HPDE6-E6E7 (cell line): ENCODE results near the gene MPP4.

ENCODE experiments used
- DNase-seq: peaks from one replicate; pipeline ENCODE4 v3.0.0; 2011; ENCODE audit warnings: missing footprints; ENCODE audit errors: extremely low spot score

The MPP4 gene

DNA sequence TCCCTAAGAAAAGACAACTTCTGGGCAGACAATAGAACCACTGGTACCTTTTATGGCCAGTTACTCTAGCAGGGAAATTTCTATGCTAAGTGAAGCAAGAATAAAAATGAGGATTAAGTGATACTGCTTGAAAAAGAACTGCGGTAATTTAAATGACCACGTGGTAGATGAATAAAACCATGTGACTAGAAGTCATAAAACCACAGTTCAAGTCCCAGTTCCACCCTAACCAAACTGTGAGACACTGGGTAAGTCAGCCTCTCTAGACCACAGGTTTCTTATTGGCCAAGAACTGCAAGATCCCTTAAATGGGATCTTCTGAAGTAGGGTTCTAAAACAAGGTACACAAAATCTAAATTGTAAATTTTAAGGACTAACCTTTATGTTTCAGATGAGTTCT is 67.9 kb downstream of the MPP4 start:
- no peak for DNase-seq

GRCh38 chr2:201628545-201628944 is 69.9 kb downstream of the MPP4 start:
- DNase-seq: no peak

DNA sequence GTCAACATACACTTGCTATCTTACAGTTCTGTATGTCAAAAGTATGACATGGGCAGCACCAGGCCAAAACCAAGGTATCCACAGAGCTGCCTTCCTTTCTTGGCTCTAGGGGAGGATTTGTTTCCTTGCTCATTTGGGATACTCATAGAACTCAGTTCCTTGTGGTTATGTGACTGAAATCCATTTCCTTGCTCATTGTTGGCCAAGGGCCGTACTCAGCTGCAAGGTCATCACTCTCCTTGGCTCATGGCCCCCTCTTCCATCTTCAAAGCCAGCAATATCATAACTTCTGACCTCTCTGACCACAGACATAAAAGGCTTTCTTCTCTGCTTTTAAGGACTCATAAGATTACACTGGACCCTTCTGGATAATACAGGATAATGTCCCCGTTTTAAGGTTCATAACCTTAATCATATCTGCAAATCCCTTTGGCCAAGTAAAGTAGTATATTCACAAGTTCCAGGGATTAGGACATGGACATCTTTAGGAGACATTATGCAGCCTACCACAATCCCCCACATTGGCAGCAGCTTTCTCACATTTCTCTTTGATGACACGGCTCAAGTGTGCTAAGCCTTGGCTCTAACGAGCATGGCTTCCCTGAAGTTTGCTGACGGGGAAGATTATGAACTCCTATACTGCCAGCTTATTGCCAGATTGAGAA is 76.0 kb downstream of the MPP4 start:
- no peak for DNase-seq

DNA sequence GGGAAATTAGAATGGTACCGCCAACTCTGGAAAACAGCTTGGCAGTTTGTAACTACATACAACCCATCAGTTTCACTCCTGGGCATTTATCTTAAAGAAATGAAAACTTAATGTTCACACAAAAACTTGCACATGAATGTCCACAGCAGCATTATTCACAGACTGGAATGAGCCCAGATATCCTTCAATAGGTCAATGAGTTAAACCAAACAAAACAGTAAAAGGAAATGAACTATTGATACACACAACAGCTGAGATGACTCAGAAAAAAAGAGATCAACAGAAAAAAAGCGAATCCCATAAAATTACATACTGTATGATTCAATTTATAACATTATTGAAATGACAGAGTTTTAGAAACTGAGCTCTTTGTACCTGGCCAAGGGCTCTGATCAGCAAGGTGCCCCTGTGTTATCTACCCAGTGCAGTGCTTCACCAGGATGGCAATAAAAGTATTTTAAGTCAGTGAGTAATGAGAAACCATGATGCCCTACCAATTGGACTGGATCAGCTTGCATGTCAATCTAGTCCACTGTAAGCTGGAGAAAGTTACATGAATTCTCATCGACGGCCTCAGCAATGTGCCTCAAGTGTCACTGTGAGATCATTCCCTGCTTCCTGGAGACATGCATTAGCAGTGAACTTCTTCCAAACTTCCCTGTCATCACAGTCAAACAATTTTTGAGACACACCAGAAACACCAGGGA is 77.0 kb downstream of the MPP4 start:
- DNase-seq: no peak

- peak; percentile 43 for DNase-seq
These were observed 79.4 kb downstream of the MPP4 start for GRCh38 chr2:201618744-201619662.

DNA sequence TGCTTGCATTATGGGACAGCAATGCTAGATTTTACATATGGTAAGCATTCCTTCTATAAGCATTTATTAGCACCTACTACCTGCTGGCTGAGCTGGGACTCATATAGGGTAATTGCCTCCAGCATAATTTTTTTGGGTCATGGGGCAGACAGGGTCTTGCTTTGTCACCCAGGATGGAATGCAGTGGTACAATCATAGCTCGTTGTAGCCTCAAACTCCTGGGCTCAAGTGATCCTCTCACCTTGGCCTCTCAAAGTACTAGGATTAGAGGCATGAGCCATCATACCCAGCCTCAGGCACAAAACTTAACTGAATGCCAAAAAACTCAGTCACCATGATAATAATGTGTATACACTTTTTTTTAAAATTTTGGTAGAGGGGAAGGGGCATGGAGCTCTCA is 90.4 kb downstream of the MPP4 start:
- no peak for DNase-seq

DNA sequence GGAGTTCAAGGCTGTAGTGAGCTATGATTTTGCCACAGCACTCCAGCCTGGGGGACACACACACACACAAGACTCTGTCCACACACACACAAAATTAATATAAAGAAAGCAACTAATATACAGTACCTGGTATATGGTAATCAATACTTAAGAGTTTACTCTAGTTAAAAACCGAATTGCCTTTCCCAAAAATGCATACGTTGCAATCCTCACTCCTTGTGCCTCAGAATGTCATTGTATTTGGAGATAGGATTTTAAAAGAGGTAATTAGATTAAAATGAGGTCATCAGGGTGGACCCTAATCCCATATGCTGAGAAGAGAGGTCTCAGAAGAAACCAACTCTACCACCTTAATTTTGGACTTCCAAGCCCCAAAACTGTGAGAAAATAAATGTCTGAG is 90.9 kb downstream of the MPP4 start:
- DNase-seq: no peak

DNA sequence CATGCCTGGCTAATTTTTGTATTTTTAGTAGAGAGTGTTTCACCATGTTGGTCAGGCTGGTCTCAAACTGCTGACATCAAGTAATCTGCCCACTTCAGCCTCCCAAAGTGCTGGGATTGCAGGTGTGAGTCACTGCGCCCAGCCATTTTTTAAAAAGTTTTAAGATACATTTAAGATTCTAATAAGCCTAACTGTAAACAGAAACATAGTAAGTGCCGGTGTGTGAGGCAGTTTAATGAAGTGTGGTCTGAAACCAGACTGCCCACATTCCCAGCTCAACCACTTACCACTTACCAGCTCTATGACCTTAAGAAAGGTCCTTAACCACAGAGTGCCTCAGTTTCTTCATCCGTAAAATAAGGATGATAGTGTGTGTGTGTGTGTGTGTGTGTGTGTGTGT is 97.5 kb downstream of the MPP4 start:
- no peak for DNase-seq

DNA sequence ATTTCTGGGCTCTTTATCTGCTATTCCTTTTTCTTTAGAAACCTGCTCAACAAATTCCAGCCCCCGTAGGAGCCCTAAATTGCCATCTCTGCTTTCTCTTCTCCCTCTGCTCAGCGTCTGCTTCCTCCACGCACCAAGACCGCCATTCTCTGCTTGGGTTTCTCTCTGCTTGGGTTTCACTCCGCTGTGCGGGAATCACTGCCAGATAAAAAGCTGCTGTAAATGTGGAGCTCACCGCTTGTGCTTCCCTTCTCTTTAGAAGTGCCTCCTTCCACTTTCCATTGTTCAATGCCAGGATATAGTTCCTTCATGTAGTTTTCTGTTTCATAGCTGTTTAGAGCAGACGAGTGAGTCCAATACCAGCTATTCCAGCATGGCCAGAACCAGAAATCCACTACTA is 101.0 kb downstream of the MPP4 start:
- DNase-seq: no peak
